VCaP (cell line): ENCODE results near the gene MICAL3.

Experiments
- H3K27ac ChIP-seq: fragments of 450-650 bp; 2 replicates; pipeline ENCODE4 v1.5.1; 2017
- TF ChIP-seq, protein P1 (sequence below): fragments of 450-650 bp; conservative IDR thresholded peaks from 2 replicates; pipeline ENCODE4 v1.5.1; 2017; ENCODE audit warnings: mild to moderate bottlenecking, moderate library complexity

Gene MICAL3

DNA sequence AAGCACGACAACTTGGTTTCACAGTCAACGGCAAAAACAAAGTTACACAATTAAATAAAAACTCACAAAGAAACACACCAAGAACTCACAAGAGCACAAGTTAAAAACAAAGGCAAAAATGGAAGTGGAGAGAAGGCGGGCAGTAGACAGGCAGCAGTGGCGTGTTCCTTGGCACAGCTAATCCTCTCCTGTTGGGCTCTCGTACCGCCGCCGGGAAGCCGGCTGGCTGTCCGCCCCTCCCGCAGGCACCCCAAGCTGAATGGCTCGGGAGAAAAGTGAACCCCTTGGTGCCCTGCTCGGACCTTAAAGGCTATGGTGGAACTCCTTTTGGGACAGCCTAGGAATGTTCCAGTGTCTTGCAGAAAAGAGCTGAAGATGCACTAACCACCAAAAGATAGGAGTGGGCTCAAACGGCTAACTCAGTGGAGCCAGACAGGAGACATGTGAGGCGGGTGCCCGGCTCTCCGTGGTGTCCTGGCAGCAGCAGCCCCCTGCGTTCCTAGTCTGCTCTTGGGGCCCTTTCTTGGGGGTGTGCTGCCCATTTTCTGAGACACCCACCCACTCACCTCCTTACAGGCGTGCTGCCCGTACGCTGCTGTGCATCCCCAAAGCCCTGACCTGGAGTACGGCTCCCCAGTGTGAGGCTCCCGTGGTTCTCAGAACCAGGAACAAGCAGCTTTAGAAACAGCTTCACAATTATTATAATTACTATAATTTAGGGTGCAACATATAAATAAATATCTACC, 164.0 kb downstream of the MICAL3 start:
- TF ChIP-seq, protein P1, sequence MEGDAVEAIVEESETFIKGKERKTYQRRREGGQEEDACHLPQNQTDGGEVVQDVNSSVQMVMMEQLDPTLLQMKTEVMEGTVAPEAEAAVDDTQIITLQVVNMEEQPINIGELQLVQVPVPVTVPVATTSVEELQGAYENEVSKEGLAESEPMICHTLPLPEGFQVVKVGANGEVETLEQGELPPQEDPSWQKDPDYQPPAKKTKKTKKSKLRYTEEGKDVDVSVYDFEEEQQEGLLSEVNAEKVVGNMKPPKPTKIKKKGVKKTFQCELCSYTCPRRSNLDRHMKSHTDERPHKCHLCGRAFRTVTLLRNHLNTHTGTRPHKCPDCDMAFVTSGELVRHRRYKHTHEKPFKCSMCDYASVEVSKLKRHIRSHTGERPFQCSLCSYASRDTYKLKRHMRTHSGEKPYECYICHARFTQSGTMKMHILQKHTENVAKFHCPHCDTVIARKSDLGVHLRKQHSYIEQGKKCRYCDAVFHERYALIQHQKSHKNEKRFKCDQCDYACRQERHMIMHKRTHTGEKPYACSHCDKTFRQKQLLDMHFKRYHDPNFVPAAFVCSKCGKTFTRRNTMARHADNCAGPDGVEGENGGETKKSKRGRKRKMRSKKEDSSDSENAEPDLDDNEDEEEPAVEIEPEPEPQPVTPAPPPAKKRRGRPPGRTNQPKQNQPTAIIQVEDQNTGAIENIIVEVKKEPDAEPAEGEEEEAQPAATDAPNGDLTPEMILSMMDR: no peak
- H3K27ac ChIP-seq: no peak overlapping the region

DNA sequence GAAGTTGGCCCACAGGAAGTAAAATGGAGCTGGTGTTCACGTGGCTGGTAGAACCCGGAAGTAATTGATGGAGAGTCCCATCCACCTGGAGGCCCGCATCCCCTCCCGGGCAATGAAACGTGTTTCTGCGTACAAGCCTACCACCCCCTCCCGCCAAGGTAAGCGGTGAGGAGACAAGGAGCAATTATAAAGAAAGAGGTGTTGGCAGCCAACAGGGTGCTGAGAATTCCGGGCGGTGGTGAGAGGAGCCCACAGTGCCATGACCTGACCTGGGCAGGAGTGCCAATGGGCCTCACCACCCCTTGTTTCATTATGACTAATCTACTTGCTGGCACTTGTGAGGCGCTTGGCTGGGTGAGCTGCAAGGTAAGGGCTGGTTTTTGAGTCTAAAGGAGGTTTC, 166.3 kb downstream of the MICAL3 start:
- no peak overlapping the region for H3K27ac ChIP-seq
- TF ChIP-seq, protein P1: no peak

DNA sequence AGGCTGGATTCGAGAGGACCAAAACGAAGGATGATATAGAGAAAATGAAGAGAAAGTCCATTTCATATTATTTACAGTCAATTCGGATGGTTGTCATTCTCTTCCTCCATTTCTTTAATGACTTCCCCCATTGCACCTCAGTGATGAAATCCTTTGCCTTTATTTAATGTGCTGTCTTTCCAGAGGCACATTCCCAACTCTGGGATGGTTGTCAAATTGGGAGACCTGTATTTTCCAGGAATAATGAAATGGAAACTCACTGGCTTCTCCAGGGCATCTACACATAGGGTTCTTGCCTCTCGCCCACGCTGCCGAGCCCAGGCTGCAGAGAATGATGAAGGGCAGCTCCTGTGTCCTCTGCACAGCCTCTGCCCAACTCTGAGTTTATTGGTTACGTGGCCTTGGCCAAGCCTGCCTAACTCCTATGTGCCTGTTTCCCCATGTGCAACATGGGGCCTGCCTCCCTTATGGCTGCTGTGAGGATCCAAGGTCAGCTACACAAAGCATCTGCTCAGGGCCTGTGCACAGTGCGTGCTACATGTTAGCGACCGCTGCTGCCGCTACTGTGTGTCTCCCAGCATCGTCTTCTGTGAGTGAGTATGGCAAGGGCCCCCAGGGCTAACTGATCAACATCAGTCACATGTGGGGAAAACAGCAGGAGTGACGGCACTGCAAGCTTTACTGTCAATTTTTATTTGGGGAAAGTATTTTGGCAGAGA, 168.6 kb downstream of the MICAL3 start:
- TF ChIP-seq, protein P1: no peak
- H3K27ac ChIP-seq: no peak overlapping the region

DNA sequence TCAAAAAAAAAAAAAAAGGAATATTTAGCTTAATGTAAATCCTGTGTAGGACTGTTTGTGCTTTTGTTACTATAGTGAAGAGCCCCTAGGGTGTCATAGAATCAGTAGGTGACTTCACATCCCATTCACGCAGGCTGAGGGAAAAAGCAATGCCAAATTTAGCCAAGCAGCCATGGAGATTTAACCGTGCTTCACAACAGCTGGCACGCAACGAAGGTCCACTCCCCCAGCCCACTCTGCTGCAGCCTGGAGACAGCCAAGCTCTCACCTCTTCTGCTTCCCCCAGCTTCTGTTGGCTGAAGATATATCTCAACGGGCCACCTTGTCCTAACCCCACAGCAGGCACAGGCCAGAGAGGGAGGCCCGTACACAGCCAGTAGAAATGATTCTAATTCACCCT, 171.3 kb downstream of the MICAL3 start:
- TF ChIP-seq, protein P1: no peak
- no peak overlapping the region for H3K27ac ChIP-seq

DNA sequence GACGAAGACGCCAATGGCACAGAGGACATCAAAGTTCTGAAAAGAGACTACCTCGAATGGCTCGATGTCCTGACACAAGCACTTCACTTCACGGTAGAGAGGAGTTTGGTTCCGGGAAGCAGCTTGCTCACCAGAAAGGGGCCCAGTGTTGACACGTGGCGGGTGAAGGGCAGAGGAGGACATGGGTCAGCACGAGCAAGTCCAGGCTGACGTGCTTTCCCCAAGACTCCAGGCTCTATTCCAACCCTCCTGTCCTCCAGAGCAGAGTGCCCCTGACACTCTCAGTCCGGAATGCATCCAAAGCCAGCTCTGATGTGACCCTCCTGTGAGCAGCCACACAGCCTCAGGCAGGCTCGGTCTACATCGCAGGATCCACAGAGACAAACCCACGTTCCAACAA, 172.6 kb downstream of the MICAL3 start:
- TF ChIP-seq, protein P1: no peak
- no peak overlapping the region for H3K27ac ChIP-seq

DNA sequence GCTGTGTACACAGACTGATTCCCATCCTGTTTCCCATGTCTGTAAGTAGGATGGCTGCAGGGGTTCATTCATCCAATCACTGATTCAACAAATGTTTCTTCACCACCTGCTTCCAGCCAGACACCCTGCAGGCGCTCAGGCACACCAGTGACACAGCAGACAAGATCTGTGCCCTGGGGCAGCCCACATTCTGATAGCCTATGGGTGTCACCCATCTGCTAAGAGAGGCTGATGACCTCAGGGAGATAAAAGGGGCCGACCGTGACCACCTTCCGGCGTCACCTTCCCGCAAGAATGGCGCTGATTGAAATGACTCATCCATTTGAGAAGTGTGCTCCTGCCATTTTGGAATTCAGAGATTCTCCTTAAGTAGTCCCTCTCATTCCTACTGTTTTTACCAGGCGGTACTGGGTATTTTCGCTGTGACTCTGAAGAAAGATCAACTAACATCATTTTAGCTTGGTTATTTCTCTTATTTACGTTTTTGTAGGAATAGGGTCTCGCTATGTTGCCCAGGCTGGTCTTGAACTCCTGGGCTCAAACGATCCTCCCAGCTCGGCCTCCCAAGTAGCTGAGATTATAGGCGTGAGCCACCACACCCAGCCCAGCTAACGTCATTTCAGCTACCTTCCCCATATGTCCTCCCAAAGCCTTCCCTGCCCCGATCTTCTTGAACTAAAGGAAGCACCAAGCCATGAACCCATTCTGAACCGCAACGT, 176.8 kb downstream of the MICAL3 start:
- TF ChIP-seq, protein P1: no peak
- no peak overlapping the region for H3K27ac ChIP-seq

DNA sequence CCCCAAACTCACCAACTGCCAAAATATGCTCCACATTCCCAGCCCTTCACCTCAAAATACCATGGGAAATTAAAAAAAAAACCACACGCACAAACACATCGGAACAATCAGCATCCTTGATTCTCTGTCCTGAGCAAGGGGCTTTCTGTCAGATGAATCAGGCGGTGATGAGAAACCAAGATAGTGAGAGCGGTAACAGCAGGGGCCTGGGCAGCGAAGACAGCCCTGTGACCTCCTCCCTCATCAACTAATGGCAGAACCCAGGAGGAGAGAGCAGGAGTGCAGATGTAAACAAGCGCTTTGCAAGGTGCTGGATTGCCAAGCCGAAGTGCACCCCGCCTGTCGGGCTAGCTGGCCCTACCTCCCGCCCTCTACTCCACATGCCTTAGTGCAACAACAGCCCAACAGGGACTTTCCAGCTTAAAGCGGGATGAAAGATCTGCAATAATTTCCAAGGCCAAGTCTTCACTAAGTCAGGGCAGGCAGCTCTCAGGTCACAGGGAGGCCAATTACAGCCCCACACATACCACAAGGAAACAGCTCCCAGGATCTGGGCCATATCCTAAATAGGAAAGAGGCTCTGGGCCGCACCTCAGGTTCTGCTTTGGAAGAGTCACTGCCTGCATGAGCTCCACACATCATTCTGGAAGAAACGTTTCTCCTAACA, 177.9 kb downstream of the MICAL3 start:
- TF ChIP-seq, protein P1: no peak
- H3K27ac ChIP-seq: no peak overlapping the region
